NCI-H1694 (cell line): Measurements from ENCODE around the gene ZNF200.
A peak's percentile ranks its signal among the peaks of the same experiment; 100 is the strongest.

Experiments used
- DNase-seq: peaks from one replicate; lab custom pipeline; 2025; lab: John Stamatoyannopoulos, UW

The ZNF200 gene

GRCh38 chr16:3175157-3176093 lies 59.5 kb downstream of the ZNF200 start:
- DNase-seq: peak; percentile 57

- no peak for DNase-seq
Observed at GRCh38 chr16:3174618-3175148, 60.3 kb downstream of the ZNF200 start.

- no peak for DNase-seq
Observed at GRCh38 chr16:3173892-3174617, 60.9 kb downstream of the ZNF200 start.
